Cardiac muscle cell (in vitro differentiated cells and primary cell): ENCODE data around the gene SYCP2. TPM values are rescaled to one million over a fixed set of nuclear protein-coding genes. Genes with fewer than 3 reads are reported as not detected.
"Not testable (repeated sequence)": the region's sequence is repeated elsewhere in the genome, so short reads cannot be mapped to it uniquely, and the experiment has no call there.

ENCODE experiments used
- DNase-seq, 2 donors: peaks; one replicate each; pipeline versions ENCODE4 v3.0.0 to v3.0.0-alpha.2; 2010 to 2017; ENCODE audit warnings: low read depth in 1 of 2, low spot score in 1 of 2
- H3K27ac ChIP-seq: fragments of 200-600 bp; sonication (generic); 2 replicates; pipeline ENCODE4 v1.5.1; 2016
- H3K27me3 ChIP-seq: fragments of 200-600 bp; sonication (generic); 2 replicates; pipeline ENCODE4 v1.6.0; 2016; ENCODE audit warnings: control low read depth
- H3K36me3 ChIP-seq: fragments of 200-600 bp; sonication (generic); 2 replicates; pipeline ENCODE4 v1.5.1; 2016; ENCODE audit warnings: control low read depth
- H3K4me1 ChIP-seq: fragments of 200-600 bp; sonication (generic); 2 replicates; pipeline ENCODE4 v1.8.1; 2017; ENCODE audit warnings: low read depth, mild to moderate bottlenecking, mixed run types
- H3K4me3 ChIP-seq: fragments of 200-600 bp; sonication (generic); 2 replicates; pipeline ENCODE4 v1.5.1; 2016; ENCODE audit warnings: mild to moderate bottlenecking
- H3K9me3 ChIP-seq: fragments of 200-600 bp; sonication (generic); 2 replicates; pipeline ENCODE4 v1.5.1; 2017; ENCODE audit warnings: low read depth, mild to moderate bottlenecking, control low read depth
- CTCF ChIP-seq: IDR thresholded peaks from 2 replicates; pipeline ENCODE4 v1.5.1; 2012; ENCODE audit warnings: low read depth, mild to moderate bottlenecking, low read length
- polyA plus RNA-seq: library from polyadenylated mRNA; unstranded; fragments of >200 nt; fragmentation: Nextera tagmentation; extraction: Ambion mirVana; gene quantifications from 2 replicates; pipeline ENCODE4 v1.2.1, GENCODE V29; 2016
- total RNA-seq: library from RNA; depleted of rRNA; stranded (reverse); fragments of >200 nt; gene quantifications from 2 replicates; pipeline ENCODE4 v1.2.3, GENCODE V29; 2016

Gene SYCP2
- total and polyA plus RNA-seq, 2 experiments from 2014 or later, result 0.60 TPM; not detected in 1

GRCh38 chr20:59903621-59904020 lies 29.8 kb downstream of the SYCP2 start:
- TF ChIP-seq CTCF, result no peak
- H3K4me3 ChIP-seq, result no peak overlapping the region
- H3K36me3 ChIP-seq, result no peaks in the 10 kb centered on the region
- DNase-seq, result no peak
- no peaks in the 10 kb centered on the region for H3K9me3 ChIP-seq
- H3K27me3 ChIP-seq, result no peaks in the 10 kb centered on the region
- H3K27ac ChIP-seq, result no peak overlapping the region
- no peaks in the 10 kb centered on the region for H3K4me1 ChIP-seq

DNA sequence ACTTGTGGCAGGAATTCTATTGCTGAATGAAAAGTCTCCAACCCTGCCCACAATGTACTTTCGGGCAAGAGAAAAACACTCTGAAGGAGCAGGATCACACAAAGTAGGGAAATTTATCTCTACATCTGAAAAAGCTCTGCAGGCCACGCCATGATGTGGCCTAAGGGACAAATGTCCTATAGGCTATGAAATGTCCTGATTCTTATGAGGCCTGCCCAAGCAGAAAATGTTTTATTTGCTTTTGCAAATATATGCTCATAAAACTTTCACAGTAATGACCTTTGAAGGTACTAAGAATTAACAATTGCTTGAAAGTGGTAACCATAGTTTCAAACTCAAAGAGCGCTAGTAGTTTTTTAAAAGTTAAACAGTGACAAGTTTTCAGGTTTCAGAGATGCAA lies 31.0 kb downstream of the SYCP2 start:
- no peak for DNase-seq
- Histone ChIP-seq H3K9me3 (no peaks in the 10 kb centered on the region), H3K4me3 (no peak overlapping the region), H3K27me3 (no peaks in the 10 kb centered on the region), H3K27ac (no peak overlapping the region), H3K36me3 (no peaks in the 10 kb centered on the region), H3K4me1 (no peaks in the 10 kb centered on the region)
- no peak for TF ChIP-seq CTCF

DNA sequence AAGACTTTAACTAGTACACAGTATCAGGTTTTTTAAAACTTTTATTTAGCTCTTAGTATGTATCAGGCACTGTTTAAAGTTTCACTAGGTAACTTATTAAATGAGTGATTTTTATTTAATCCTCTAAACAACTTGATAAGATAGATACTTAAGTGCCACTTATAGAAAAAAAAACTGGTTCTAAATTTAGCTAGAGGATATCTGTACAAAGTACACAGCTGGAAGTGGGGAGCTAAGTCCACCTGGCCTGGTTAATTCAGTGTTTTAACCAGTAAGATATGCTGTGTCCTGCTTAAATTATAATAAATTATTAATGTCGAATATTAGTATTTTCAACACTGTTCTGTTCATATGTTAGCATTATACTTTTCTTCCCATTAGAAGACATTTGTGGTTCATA lies 37.5 kb downstream of the SYCP2 start:
- H3K9me3 ChIP-seq, result no peaks in the 10 kb centered on the region
- no peaks in the 10 kb centered on the region for H3K27me3 ChIP-seq
- H3K36me3 ChIP-seq, result no peaks in the 10 kb centered on the region
- TF ChIP-seq CTCF, result no peak
- H3K4me3 ChIP-seq, result no peak overlapping the region
- H3K4me1 ChIP-seq, result no peaks in the 10 kb centered on the region
- DNase-seq, result no peak
- H3K27ac ChIP-seq, result no peak overlapping the region

GRCh38 chr20:59891581-59891980 lies 41.9 kb downstream of the SYCP2 start:
- Histone ChIP-seq H3K27ac (no peak overlapping the region), H3K9me3 (no peaks in the 10 kb centered on the region), H3K27me3 (no peaks in the 10 kb centered on the region), H3K4me1 (no peaks in the 10 kb centered on the region), H3K36me3 (no peaks in the 10 kb centered on the region), H3K4me3 (no peak overlapping the region)
- no peak for TF ChIP-seq CTCF
- no peak for DNase-seq

- not testable (repeated sequence) for H3K9me3 ChIP-seq, H3K36me3 ChIP-seq, H3K27me3 ChIP-seq, DNase-seq, H3K4me3 ChIP-seq, H3K4me1 ChIP-seq, H3K27ac ChIP-seq
Measured at GRCh38 chr20:59890035-59890434, 43.4 kb downstream of the SYCP2 start.

DNA sequence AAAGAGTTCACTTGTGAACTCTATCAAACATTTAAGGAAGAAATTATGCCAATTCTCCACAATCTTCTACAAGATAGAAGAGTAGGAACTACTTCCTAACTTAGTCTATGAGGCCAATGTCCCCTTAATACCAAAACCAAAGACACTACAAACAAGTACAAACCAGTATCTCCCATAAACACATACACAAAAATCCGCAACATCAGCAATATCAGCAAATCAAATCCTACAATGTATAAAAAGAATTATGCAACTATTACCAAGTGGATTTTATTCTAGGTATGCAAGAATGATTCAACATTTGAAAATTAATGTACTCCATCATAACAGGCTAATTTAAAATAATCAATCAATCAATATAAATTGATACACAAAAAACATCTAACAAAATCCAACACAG lies 45.4 kb downstream of the SYCP2 start:
- no peak overlapping the region for H3K4me3 ChIP-seq
- H3K27me3 ChIP-seq, result no peaks in the 10 kb centered on the region
- TF ChIP-seq CTCF, result no peak
- no peaks in the 10 kb centered on the region for H3K4me1 ChIP-seq
- no peaks in the 10 kb centered on the region for H3K9me3 ChIP-seq
- DNase-seq, result no peak
- H3K27ac ChIP-seq, result no peak overlapping the region
- no peaks in the 10 kb centered on the region for H3K36me3 ChIP-seq
